ENCODE measurements around the gene TAL1. TPM values are rescaled to one million over a fixed set of nuclear protein-coding genes. Genes with fewer than 3 reads are reported as not detected.
"Not testable (repeated sequence)": the region's sequence is repeated elsewhere in the genome, so short reads cannot be mapped to it uniquely, and the experiment has no call there.

TAL1 gene
- total RNA-seq, result 10 to 100 TPM in 1 of 2 donors, 1 to 10 TPM in 1; 1.3 to 44.2 TPM
- total RNA-seq, result 0 reads per million in 2 donors

- Mint-ChIP-seq H3K27ac (peak within 1 kb of the TSS; percentile 27), H3K27me3 (peaks cover 84% of the 10 kb centered on the region), H3K36me3 (ENCODE audit: low read depth) (peaks cover 11% of the 10 kb centered on the region), H3K4me1 (peaks cover 20% of the 10 kb centered on the region), H3K4me3 (peak within 1 kb of the TSS; percentile 84)
- DNase-seq (no peak), ATAC-seq (no peak)
- no peaks in the 10 kb centered on the region for H3K9me3 ChIP-seq (ENCODE audit: control insufficient read depth, low read length, poor library complexity, severe bottlenecking)
Observed at GRCh38 chr1:47232187-47232874, at the start of gene TAL1. Gene TAL1, minus strand, starts transcription at chr1:47232225. Its CDS starts 6,337 bp downstream, at chr1:47225888.

- H3K9me3 ChIP-seq (ENCODE audit: control insufficient read depth, low read length, poor library complexity, severe bottlenecking), result no peaks in the 10 kb centered on the region
- Mint-ChIP-seq H3K4me3 (no peak overlapping the region), H3K4me1 (no peaks in the 10 kb centered on the region), H3K27ac (no peak overlapping the region), H3K36me3 (ENCODE audit: low read depth) (no peaks in the 10 kb centered on the region), H3K27me3 (no peaks in the 10 kb centered on the region)
- DNase-seq (no peak), ATAC-seq (no peak)
Observed at GRCh38 chr1:47280142-47280541, 48.1 kb upstream of the TAL1 start.

GRCh38 chr1:47276850-47277249, 44.8 kb upstream of the TAL1 start:
- Mint-ChIP-seq H3K27ac (no peak overlapping the region), H3K4me1 (peaks cover 3% of the 10 kb centered on the region), H3K4me3 (no peak overlapping the region)

GRCh38 chr1:47275811-47276210, 43.8 kb upstream of the TAL1 start:
- DNase-seq; H3K9me3 ChIP-seq (ENCODE audit: control insufficient read depth, low read length, poor library complexity, severe bottlenecking); H3K4me1 Mint-ChIP-seq; H3K27me3 Mint-ChIP-seq; H3K36me3 Mint-ChIP-seq (ENCODE audit: low read depth); H3K27ac Mint-ChIP-seq; ATAC-seq; H3K4me3 Mint-ChIP-seq: not testable (repeated sequence)

More at GRCh38 chr1:47276850-47277249, 44.8 kb upstream of the TAL1 start:
- Mint-ChIP-seq H3K36me3 (ENCODE audit: low read depth) (no peaks in the 10 kb centered on the region), H3K27me3 (no peaks in the 10 kb centered on the region)
- no peak for ATAC-seq
- no peak for DNase-seq
- no peaks in the 10 kb centered on the region for H3K9me3 ChIP-seq (ENCODE audit: control insufficient read depth, low read length, poor library complexity, severe bottlenecking)

- not testable (repeated sequence) for H3K4me1 Mint-ChIP-seq; H3K4me3 Mint-ChIP-seq; H3K9me3 ChIP-seq (ENCODE audit: control insufficient read depth, low read length, poor library complexity, severe bottlenecking); H3K27me3 Mint-ChIP-seq; H3K36me3 Mint-ChIP-seq (ENCODE audit: low read depth); H3K27ac Mint-ChIP-seq; ATAC-seq; DNase-seq
Observed at GRCh38 chr1:47265529-47265928, 33.5 kb upstream of the TAL1 start.

- DNase-seq (peak in 1 of 3 donors; percentile 11), ATAC-seq (peak; percentile 64)
- Mint-ChIP-seq H3K4me1 (peaks cover 3% of the 10 kb centered on the region), H3K4me3 (no peak overlapping the region), H3K36me3 (ENCODE audit: low read depth) (peaks cover 5% of the 10 kb centered on the region), H3K27ac (no peak overlapping the region), H3K27me3 (no peaks in the 10 kb centered on the region)
- H3K9me3 ChIP-seq (ENCODE audit: control insufficient read depth, low read length, poor library complexity, severe bottlenecking), result no peaks in the 10 kb centered on the region
Observed at GRCh38 chr1:47262787-47263413, 30.9 kb upstream of the TAL1 start.

- H3K9me3 ChIP-seq (ENCODE audit: control insufficient read depth, low read length, poor library complexity, severe bottlenecking), result no peaks in the 10 kb centered on the region
- H3K27ac Mint-ChIP-seq, result no peak overlapping the region
- DNase-seq (no peak), ATAC-seq (no peak)
- no peaks in the 10 kb centered on the region for H3K4me1 Mint-ChIP-seq
- no peaks in the 10 kb centered on the region for H3K36me3 Mint-ChIP-seq (ENCODE audit: low read depth)
- no peak overlapping the region for H3K4me3 Mint-ChIP-seq
- no peaks in the 10 kb centered on the region for H3K27me3 Mint-ChIP-seq
Observed at GRCh38 chr1:47257224-47257623, 25.2 kb upstream of the TAL1 start.

GRCh38 chr1:47252795-47253194, 20.8 kb upstream of the TAL1 start:
- H3K4me3 Mint-ChIP-seq, result no peak overlapping the region
- H3K36me3 Mint-ChIP-seq (ENCODE audit: low read depth), result peaks cover 2% of the 10 kb centered on the region
- no peaks in the 10 kb centered on the region for H3K4me1 Mint-ChIP-seq
- ATAC-seq (no peak), DNase-seq (no peak)
- H3K27me3 Mint-ChIP-seq, result no peaks in the 10 kb centered on the region
- H3K27ac Mint-ChIP-seq, result no peak overlapping the region
- no peaks in the 10 kb centered on the region for H3K9me3 ChIP-seq (ENCODE audit: control insufficient read depth, low read length, poor library complexity, severe bottlenecking)

GRCh38 chr1:47252369-47252768, 20.3 kb upstream of the TAL1 start:
- H3K27ac Mint-ChIP-seq, result no peak overlapping the region
- no peaks in the 10 kb centered on the region for H3K27me3 Mint-ChIP-seq

GRCh38 chr1:47249755-47250154, 17.7 kb upstream of the TAL1 start:
- Mint-ChIP-seq H3K4me3 (no peak overlapping the region), H3K27ac (no peak overlapping the region), H3K4me1 (peaks cover under 1% of the 10 kb centered on the region), H3K27me3 (peaks cover 7% of the 10 kb centered on the region), H3K36me3 (ENCODE audit: low read depth) (peaks cover 4% of the 10 kb centered on the region)
- DNase-seq (no peak), ATAC-seq (no peak)
- no peaks in the 10 kb centered on the region for H3K9me3 ChIP-seq (ENCODE audit: control insufficient read depth, low read length, poor library complexity, severe bottlenecking)

More at GRCh38 chr1:47252369-47252768, 20.3 kb upstream of the TAL1 start:
- no peaks in the 10 kb centered on the region for H3K4me1 Mint-ChIP-seq
- no peak for ATAC-seq
- no peaks in the 10 kb centered on the region for H3K9me3 ChIP-seq (ENCODE audit: control insufficient read depth, low read length, poor library complexity, severe bottlenecking)
- peaks cover 2% of the 10 kb centered on the region for H3K36me3 Mint-ChIP-seq (ENCODE audit: low read depth)
- no peak overlapping the region for H3K4me3 Mint-ChIP-seq
- DNase-seq, result no peak

GRCh38 chr1:47244339-47244862, 12.4 kb upstream of the TAL1 start:
- H3K36me3 Mint-ChIP-seq (ENCODE audit: low read depth), result peaks cover 6% of the 10 kb centered on the region
- H3K9me3 ChIP-seq (ENCODE audit: control insufficient read depth, low read length, poor library complexity, severe bottlenecking), result no peaks in the 10 kb centered on the region
- ATAC-seq (no peak), DNase-seq (no peak)
- H3K4me1 Mint-ChIP-seq, result peaks cover 6% of the 10 kb centered on the region
- no peak overlapping the region for H3K27ac Mint-ChIP-seq
- H3K4me3 Mint-ChIP-seq, result no peak overlapping the region
- H3K27me3 Mint-ChIP-seq, result peaks cover 46% of the 10 kb centered on the region

- H3K27me3 Mint-ChIP-seq, result peaks cover 51% of the 10 kb centered on the region
- DNase-seq (no peak), ATAC-seq (no peak)
- no peak overlapping the region for H3K27ac Mint-ChIP-seq
- no peaks in the 10 kb centered on the region for H3K9me3 ChIP-seq (ENCODE audit: control insufficient read depth, low read length, poor library complexity, severe bottlenecking)
- no peak overlapping the region for H3K4me3 Mint-ChIP-seq
- H3K36me3 Mint-ChIP-seq (ENCODE audit: low read depth), result peaks cover 6% of the 10 kb centered on the region
- peaks cover 11% of the 10 kb centered on the region for H3K4me1 Mint-ChIP-seq
Observed at GRCh38 chr1:47243910-47244309, 11.9 kb upstream of the TAL1 start.

- Mint-ChIP-seq H3K27ac (no peak overlapping the region), H3K4me1 (peaks cover 14% of the 10 kb centered on the region), H3K4me3 (no peak overlapping the region), H3K27me3 (peaks cover 66% of the 10 kb centered on the region), H3K36me3 (ENCODE audit: low read depth) (peaks cover 6% of the 10 kb centered on the region)
- H3K9me3 ChIP-seq (ENCODE audit: control insufficient read depth, low read length, poor library complexity, severe bottlenecking), result no peaks in the 10 kb centered on the region
- DNase-seq, result no peak
- ATAC-seq, result no peak
Observed at GRCh38 chr1:47241114-47242113, 9.4 kb upstream of the TAL1 start.

All from T-helper 17 cell (primary cell).